HL-60 (cell line): ENCODE results near the gene TFPT.

Experiments
- DNase-seq, 2 experiments: peaks; one replicate each; pipeline ENCODE4 v3.0.0-alpha.2; 2010 to 2020; ENCODE audit warnings: low read depth in 1 of 2, low spot score in 1 of 2
- H3K27ac ChIP-seq: fragments of 250-450 bp; sonication (Bioruptor Pico); replicated peaks from 2 replicates; pipeline ENCODE4 v1.5.1; 2020; ENCODE audit warnings: mild to moderate bottlenecking, moderate library complexity
- H3K27me3 ChIP-seq: fragments of 250-450 bp; sonication (Bioruptor Pico); 2 replicates; pipeline ENCODE4 v1.5.1; 2021; ENCODE audit warnings: mild to moderate bottlenecking, moderate library complexity; ENCODE audit not compliant: insufficient read depth, poor library complexity, severe bottlenecking
- H3K4me3 ChIP-seq: replicated peaks from 2 replicates; pipeline ENCODE4 v1.5.1; 2011; ENCODE audit warnings: mild to moderate bottlenecking, control low read depth, low read length; ENCODE audit not compliant: insufficient read depth
- CTCF ChIP-seq: IDR thresholded peaks from one replicate; pipeline ENCODE4 v1.5.1; 2011; ENCODE audit warnings: low read length, control low read depth, inconsistent platforms; ENCODE audit not compliant: insufficient read depth
- GABPA ChIP-seq: IDR thresholded peaks from 2 replicates; pipeline ENCODE4 v1.6.1; 2012; ENCODE audit warnings: low read depth
- POLR2AphosphoS5 ChIP-seq: IDR thresholded peaks from 2 replicates; pipeline ENCODE4 v1.6.1; 2012; ENCODE audit warnings: low read depth
- REST ChIP-seq: IDR thresholded peaks from 2 replicates; pipeline ENCODE4 v1.6.1; 2012; ENCODE audit warnings: low read depth; ENCODE audit not compliant: insufficient replicate concordance
- SPI1 ChIP-seq: IDR thresholded peaks from 2 replicates; pipeline ENCODE4 v1.6.1; 2012; ENCODE audit warnings: low read depth, mild to moderate bottlenecking, borderline replicate concordance

The TFPT gene

GRCh38 chr19:54121259-54121658 lies 5.8 kb upstream of the TFPT start:
- no peak for DNase-seq
- Histone ChIP-seq H3K27ac (no peak overlapping the region), H3K4me3 (no peak overlapping the region), H3K27me3 (no peaks in the 10 kb centered on the region)
- no peak for TF ChIP-seq REST
- TF ChIP-seq POLR2AphosphoS5 = no peak
- no peak for TF ChIP-seq SPI1
- TF ChIP-seq CTCF = no peak
- TF ChIP-seq GABPA = no peak

GRCh38 chr19:54114340-54115108 lies 933 bp downstream of the TFPT start:
- H3K27me3 ChIP-seq = no peaks in the 10 kb centered on the region
- peak overlapping the region; percentile 96 for H3K27ac ChIP-seq
- peak; percentile 58 to 79 for DNase-seq
- H3K4me3 ChIP-seq = peak overlapping the region; percentile 93
- TF ChIP-seq REST (no peak), GABPA (peak; percentile 36; the same call in 1 of the 2 replicates), POLR2AphosphoS5 (no peak; the same call in 1 of the 2 replicates), CTCF (no peak), SPI1 (peak; percentile 73; the same call in 1 of the 2 replicates)

GRCh38 chr19:54109651-54110050 lies 5.8 kb downstream of the TFPT start:
- no peak for TF ChIP-seq POLR2AphosphoS5
- TF ChIP-seq GABPA = no peak
- TF ChIP-seq SPI1 = no peak
- TF ChIP-seq REST = no peak
- TF ChIP-seq CTCF = no peak

More at GRCh38 chr19:54109651-54110050, 5.8 kb downstream of the TFPT start:
- Histone ChIP-seq H3K4me3 (no peak overlapping the region), H3K27me3 (no peaks in the 10 kb centered on the region), H3K27ac (no peak overlapping the region)
- DNase-seq = no peak
